ENCODE measurements around the gene SLC19A2.

GRCh38 chr1:169452921-169453320 lies 32.8 kb downstream of the SLC19A2 start:
- TF ChIP-seq MAX (IDR thresholded peaks at IDR 0.05), result no peak
- TF ChIP-seq POLR2A (IDR thresholded peaks at IDR 0.05; ENCODE audit: low read length), result no peak
- TF ChIP-seq REST (IDR thresholded peaks at IDR 0.05), result no peak

Measured in A549 (cell line).